ENCODE measurements around the gene FAM89B.

- no peak for TF ChIP-seq EZH2 (optimal IDR thresholded peaks at IDR 0.05; ENCODE audit: low read depth, low read length)
- TF ChIP-seq CTCF (IDR thresholded peaks at IDR 0.05; ENCODE audit: low read length), result no peak
These were observed 46.5 kb upstream of the FAM89B start for GRCh38 chr11:65525546-65526480.

Data from MM.1S (cell line).